GM19351 (cell line): ENCODE measurements around the gene DDX41.
"Not testable (repeated sequence)": the region's sequence is repeated elsewhere in the genome, so short reads cannot be mapped to it uniquely, and the experiment has no call there.

Experiments used
- ATAC-seq: cut with Tn5 transposase; IDR thresholded peaks from one replicate; pipeline ENCODE4 v1.9.1; 2021; ENCODE audit warnings: mild to moderate bottlenecking, moderate library complexity; ENCODE audit not compliant: unreplicated experiment

The DDX41 gene

DNA sequence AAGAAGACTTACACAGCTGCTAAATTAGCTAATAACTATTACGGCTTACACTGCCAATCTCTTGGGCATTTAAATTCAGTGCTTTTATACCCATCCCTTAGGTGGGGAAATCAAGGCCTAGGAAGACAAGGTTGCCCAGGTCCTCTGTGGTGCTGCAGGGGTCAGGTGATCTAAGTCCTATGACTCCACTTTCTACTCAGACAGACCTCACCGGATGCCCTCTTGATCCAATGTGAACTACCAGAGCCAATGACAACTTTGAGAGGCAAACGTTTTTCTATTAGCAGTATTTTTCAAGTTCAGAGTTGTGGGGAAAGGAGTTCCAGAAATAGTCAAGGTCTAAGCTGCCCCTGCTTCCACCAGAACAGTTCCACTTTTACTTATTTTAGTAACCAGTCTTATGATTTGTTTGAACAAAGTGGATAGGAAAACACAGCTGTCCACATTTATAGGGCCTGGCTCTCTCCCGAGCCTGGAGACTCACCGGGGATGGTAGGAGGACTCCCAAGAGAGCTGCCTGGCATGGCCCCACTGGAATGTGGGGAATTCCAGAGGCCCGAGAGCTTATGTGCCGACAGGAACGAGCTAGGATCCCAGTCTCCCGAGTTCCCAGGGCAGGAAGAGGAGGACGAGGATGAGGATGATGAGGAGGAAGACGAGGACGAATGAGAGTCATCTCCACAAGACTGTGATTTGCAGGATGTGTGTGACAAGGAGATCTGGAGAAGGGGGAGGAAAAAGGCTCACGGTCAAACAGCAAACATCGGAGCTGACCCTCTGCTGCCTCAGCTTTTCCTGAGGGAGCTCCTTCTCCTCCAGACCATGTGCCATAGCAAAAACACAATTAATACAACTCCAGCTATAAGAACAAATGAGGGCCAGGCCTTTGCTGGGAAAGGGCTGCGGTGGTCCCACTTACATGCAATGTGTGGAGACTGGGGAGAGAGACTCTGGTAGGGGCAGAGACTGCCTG is 20.9 kb upstream of the DDX41 start:
- no peak for ATAC-seq

DNA sequence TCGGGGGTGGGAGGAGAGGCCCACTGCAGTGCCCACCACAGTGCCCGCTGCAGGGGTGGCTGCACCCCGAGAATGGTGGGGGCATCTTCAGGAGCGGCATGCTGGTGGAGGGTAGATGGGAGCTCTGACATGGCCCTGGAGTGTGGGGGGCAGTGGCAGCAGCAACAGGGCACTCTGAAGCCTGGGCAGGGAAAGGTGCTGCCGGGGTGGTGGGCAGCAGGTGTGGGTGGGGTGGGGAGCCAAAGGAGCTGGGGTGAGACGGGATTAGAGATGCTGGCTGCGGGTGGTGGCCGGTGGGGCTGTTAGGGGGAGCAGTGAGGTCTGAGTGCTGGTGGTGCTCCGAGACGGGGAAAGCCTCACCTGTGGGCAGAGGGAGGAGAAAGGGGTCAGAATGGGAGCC is 19.6 kb upstream of the DDX41 start:
- no peak for ATAC-seq

DNA sequence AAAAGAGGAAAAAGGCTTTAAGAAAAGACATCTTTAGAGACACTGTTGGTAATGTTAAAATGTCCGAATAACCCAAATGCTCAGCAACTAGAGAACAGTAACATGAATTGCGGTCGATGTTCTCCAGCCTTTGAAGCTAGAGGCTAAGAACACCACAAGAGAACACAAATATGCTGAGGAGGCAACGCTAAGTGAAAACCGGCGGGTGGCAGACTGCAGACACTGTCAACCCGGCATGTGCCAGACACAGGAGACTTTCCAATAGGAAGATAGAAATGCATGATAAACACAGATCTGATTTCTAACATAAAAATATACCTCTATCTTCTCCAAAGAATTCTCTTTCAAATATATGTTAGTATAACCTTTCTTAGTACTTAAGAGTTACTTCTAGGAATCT is 18.4 kb upstream of the DDX41 start:
- ATAC-seq = no peak

DNA sequence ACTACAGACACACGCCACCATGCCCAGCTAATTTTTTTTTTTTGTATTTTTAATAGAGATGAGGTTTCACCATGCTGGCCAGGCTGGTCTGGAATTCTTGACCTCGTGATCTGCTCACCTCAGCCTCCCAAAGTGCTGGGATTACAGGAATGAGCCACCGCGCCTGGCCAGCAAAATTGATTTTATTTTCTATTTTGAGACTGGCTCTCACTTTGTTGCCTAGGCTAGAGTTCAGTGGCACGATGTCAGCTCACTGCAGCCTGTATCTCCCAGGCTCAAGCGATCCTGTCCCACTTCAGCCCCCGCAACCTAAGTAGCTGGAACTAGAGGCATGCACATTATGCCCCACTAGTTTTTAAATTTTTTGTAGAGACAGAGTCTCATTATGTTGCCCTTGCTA is 17.7 kb upstream of the DDX41 start:
- not testable (repeated sequence) for ATAC-seq

DNA sequence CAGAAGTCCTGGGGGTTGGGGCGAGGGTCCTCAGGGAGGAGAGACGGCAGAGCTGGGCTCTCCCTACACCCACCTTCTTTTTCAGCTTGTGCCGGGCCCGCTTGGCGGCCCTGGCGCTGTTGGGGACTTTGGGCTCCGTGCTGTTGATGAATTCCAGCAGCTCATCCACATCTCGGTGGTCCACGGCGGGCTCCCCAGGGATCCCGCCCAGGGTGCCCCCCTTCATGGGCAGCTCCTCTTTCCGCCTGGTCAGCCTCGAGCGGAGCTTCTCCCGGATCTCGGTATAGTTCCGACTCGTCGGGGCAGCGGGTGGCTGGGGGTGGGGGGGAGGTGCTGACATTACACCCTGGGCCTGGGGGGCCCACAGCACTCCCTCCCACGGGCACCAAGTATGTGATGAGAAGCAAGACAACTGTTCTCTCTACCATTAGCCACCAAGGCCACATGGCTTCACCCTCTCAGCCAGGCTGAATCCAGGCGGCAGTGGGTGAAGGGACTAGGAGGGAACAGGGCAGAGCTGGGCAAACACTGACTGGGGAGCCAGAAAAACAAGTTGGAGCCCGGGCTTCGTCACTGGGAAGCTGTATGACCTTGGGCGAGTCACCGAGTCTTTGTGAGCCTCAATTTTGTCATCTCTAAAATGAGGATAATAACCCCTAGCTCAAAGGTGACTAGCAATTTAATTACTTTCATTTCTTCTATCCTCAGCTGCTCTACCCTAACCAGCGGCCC is 14.6 kb upstream of the DDX41 start:
- no peak for ATAC-seq

DNA sequence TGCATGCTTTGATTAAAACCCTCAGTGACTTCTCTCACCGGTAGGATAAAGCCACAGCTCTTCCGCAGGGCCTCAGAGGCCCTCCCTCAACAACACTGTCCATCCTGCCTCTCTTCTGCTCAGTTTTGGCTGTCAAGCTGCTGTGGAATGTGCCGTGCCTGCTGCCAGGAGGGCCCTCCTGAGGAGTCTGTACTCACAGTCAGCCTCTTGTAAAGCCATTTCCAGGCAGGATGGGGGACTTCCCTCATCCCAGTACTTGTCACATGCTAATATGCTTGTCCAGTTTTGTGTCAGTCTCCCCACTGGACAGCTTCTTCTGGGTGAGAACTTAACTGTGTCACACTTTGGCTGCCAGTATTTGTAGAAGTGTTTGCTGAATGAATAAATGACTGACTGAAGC is 13.9 kb upstream of the DDX41 start:
- ATAC-seq = no peak

DNA sequence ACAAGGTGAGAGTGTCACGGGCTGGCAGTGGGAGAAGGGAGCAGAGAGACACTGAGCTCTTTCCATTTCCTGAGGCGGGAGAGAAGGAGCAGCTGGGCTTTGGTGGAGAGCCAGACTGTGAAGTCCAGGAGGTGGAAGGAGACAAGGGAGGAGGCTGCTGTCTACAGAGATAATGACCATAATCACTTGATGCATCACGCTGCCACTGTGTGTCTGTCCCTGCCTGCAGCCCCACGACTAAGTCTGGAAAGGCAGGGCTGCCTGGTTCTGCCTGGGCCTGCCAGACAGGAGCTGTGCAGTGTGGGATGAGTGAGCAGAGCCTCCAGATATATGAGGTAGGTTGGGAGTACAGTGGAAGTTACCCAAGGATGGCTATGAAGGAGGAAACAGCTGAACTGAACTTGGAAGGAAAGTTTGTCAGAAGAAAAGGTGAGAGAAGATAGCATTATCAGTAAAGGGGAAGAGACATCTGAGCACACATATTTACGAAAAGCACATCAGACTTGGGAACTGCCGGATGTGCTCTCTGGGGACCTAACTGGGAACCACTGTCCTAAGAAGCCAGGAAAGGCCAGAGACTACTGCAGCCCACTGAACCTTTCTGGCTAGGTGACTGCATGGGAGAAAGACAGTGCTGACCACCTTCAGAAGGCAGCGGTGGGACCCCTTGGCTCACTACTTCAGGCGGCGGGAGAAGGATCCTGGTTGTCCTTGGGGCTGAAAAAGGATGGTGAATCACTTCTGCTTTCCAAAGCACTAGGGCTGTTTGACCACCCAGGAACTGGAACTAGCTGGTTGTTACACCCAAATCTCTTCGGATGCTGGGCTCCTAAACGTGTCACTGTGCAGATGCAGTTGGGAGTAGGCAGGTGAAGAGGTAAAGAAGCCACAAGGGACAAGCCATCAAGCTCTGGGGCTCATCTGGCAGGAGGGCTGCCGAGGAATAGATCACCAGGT is 12.8 kb upstream of the DDX41 start:
- ATAC-seq = no peak

DNA sequence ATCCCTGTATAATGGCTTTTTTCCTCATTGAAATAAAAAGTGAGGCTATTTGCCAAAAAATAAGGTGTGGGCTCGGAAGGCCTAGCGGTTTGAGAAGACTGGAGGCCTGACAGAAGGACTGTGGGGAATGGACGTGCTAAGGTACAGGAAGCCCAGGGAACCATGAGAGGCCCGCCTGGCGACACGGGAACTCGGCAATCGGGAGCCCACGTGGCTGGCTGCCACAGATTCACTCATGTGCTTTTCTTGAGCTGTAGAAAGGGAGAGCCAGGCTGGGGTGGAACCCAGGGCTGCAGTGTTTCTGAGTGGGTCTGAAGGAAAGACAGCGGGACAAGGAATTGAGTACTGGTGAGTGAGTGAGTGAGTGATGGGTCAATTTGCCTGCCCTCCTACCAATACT is 11.9 kb upstream of the DDX41 start:
- no peak for ATAC-seq

DNA sequence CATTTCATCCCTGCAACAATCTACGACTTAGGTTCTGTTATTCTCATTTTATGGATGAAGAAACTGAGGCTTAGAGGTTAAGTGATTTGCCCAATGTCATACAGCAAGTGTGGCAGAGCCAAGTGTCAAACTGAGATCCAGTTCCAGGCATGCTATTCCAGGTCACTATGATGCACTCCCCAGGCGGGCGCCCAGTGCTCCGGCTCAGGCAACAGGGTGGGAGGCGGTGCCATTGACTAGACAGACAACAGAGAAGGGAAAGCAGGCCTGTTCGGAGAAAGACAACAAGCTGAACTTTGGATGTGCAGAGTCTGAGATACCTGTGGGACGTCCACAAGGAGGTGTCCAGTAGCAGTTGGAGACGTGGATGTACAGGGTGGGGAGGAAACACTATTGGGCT is 10.8 kb upstream of the DDX41 start:
- ATAC-seq = no peak

DNA sequence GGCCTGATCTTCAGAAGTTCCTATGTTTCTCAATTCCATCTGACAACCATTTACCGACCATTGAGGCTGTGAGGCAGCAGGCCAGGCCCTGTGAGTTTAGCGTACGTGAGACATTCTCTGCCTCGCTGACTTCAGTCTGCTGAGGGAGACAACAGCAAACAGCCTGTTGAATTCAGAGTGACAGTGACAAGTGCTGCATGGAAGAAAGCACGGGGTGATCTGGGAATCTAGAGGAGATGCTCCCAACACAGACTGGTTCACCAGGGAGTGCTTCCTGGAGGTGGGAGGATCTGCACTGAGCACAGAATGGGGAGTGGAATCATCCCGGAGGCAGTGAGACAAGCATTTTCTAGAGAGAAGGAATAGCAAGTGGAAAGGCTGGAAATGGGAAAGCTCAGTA is 10.0 kb upstream of the DDX41 start:
- no peak for ATAC-seq

DNA sequence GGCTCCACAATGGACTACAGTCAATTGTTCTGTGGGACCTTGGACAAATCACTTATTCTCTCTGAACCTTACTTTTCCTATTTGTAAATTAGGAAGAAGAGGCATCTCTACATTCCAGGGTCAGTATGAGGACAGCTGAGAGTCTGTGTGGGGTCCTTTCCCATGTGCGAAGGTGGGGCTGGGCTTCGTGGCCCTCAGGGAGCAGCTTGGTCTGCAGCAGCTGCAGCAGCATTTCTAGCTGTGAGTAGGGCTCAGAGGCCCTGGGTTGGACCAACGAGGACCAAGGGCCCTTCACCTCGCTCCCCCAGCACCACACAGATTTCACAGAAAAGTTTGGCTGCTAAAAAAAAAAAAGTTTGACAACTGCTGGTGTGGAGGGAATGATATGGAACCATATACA is 9.4 kb upstream of the DDX41 start:
- no peak for ATAC-seq

DNA sequence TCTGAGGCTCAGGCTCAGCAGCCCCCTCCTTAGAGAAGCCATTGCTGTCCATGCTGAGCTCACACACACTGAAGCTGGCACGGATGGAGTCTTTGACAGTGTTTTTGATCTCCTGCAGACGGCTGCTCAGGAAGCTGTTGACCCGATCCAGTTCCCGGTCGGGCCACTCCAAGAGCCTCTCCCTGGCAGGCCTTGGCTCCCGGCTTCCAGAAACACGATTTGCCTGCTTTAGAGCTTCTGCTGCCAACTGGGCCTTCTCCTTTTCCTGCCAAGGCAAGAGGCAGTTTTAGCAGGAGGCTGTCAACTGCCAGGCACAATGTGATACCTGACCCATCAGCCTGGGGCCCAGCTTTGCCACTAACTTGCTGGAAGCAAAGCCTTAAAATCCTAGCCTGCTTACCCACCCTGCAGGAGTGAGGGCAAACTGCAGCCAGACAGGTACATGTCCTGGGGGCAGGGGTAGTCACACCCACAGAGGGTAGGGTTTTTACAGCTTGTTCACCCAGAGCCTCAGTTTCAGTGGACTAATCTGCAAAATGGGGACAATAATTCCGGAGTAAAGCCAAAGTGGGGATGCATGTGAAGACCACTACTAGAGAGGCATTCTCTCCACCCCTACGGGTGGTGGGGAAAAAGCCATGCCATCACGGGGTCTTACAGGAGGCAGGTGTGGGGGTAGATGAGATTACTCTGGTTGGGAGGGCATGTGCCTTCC is 8.3 kb upstream of the DDX41 start:
- ATAC-seq = no peak

DNA sequence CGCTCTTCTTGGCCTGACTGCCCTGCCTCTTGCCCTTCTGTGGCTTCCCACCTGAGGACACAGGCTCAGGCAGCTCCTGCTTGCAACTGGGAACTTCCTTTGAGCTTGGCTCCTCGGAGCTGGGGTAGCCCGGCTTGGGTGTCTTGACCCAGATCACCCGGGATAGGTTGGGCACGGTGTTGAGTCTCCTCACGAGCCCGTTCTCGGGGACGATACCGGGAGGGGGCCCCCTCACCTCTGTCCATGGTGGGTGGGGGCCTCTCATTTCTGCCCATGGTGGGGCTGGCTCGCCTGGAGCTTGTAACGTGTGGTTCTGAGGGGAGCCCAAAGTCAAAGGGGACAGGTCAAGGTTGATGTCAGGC is 7.8 kb upstream of the DDX41 start:
- no peak for ATAC-seq

DNA sequence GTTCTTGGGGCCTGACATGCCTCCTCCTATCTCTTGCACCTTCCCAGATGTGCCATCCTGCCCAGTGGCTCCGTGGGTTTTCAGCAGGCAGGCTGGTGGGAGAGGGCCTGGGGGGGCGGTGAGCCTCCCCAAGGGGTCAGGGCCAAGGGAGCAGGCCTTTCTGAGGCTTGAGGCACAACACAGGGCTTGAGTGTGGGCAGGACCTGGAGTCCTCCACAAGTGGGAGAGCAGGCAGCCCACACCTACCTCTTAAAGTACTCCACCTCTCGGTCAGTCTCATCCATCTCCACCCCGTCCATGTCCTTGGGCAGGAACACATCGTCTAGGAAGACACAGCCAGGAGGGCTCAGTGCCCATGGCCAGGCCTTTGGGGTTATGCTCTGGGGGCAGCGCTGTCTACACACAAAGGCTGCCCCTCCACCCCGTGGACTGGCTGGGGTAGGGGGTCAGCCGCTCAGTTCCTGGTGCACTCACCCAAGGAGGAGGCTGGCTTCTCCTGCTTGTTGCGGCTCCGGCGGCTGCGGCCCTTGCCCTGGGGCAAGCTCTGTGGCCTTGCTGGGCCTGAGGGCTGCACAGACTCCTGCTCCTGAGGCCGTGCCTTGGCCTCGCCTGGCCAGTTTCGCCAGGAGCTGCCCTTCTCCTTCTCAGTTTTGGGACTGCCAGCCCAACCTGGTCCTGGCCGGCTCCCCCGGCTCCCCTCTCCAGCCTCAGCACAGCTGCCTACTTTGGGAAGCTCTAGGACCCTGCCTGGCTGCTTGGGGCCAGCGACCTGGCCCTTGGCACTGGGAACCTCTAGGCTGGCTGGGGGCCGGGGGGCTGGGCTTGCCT is 7.2 kb upstream of the DDX41 start:
- ATAC-seq = no peak

DNA sequence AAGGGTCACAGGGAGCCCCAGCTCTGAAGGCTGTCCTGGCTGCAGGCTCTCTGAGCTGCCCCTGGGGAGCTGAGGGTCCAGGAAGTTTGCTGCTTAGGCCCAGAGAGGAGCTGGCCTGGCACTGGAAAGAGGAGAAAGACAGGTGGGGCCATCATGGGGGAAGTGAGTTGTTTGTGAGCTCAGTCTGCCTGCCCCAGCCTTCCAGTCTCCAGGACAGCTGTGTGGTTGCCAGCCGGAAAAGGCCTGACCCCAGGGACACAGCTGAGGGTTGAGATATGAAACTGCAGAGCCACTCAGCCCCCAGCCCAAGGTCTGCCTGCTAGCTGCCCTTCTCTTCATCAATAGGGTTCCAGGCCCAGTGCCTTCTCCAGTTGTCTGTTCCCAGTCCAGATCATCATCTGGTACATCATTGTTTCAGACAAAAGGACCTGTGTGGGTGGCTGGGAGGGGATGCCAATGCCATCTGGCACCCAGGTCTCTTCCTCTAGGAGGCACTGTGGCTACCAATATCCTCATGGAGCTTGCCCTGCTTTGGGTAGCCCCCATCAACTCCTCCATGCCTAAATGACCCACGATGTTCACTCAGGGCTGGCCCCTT is 4.3 kb upstream of the DDX41 start:
- no peak for ATAC-seq

DNA sequence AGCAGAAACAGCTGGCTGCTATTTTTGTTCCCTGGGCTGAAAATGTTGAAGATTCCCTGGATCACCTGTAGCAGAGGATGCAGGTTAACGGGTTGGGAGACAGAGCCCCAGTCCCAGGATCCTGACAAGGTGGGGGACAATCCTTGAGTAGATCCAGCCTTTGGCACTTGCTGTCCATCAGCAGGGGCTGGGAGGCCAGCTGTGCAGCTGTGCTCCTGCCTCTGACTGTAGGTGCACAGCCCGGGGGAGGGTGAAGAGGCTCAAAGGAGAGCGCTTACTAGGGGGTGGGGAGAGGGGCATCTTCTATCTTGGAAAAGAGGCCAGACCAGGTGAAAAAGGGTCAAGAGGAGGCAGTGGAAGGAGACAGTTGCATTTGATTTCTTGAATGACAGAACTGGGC is 3.5 kb upstream of the DDX41 start:
- ATAC-seq = no peak

DNA sequence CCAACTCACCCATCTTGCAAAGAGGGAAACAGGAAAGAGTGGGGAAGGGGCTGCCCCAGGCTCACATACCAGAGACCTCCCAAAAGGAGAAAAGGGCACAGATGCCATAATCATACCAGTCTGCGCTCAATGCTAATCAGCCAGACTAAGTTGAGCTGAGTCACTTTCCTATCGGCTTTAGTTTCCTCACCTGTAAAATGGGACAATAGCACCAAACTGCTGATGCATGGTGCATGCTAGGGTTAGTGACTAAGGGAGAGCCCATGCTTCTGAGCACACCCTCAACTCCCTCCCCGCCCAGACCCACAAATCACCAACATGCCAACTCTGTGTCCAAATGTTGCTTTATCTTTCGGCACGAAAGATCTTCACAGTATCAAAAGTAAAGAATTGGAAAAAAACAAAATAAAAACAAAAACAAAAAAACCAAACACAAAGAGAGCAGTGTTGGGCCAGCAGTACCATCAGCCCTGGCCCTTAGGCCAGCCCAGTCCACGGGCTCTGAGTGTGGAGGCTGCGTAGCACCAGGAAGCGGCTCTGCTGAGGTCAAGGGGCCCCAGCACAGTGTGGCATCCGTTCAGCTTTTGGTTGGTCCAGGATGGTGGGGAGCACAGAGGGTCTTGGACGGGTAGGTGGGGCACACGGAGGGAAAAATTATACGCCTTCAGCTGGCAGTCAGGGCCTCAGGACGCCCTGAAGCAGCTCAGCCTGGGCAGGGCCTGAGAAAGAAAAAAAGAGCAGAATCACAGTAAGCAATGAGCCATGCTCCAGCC is 2.9 kb upstream of the DDX41 start:
- no peak for ATAC-seq

DNA sequence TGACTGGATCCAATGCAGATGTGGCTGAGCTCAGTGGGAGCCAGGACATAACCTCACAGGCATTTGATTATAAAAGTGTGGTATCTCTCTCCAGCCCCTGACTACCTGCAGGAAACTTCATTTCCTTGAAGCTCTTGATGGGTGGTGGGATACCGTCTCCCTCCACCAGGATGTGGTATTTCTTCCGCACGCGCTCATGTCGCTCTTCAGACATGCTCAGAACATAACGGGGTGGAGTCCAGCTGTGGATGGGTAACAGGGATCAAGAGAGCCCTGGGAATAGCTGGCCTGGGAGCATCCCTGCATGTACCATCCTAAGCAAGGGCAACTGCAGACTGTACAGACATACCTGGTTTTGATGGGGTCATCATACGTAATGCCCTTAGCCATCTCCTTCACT is 1.2 kb downstream of the DDX41 start:
- no peak for ATAC-seq

DNA sequence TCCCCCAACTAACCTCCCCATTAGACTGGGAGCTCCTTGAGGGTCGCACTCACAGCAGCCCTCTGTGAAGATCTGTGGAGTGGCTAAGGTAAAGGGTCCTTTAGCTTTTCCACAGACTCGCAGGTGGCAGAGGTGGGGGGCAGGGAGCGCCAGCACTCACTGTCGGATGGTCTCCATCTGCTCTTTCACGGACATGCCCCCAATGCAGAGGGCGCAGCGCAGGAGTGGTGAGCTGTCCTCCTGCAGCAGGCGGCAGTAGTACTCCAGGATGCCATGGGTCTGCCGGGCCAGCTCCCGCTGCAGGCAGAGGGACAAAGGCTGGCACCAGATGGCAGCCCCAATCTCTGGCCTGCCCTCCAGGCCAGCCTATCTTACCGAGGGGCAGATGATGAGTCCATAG is 2.2 kb downstream of the DDX41 start:
- no peak for ATAC-seq
